ENCODE results near the gene PLIN5.

Gene PLIN5

DNA sequence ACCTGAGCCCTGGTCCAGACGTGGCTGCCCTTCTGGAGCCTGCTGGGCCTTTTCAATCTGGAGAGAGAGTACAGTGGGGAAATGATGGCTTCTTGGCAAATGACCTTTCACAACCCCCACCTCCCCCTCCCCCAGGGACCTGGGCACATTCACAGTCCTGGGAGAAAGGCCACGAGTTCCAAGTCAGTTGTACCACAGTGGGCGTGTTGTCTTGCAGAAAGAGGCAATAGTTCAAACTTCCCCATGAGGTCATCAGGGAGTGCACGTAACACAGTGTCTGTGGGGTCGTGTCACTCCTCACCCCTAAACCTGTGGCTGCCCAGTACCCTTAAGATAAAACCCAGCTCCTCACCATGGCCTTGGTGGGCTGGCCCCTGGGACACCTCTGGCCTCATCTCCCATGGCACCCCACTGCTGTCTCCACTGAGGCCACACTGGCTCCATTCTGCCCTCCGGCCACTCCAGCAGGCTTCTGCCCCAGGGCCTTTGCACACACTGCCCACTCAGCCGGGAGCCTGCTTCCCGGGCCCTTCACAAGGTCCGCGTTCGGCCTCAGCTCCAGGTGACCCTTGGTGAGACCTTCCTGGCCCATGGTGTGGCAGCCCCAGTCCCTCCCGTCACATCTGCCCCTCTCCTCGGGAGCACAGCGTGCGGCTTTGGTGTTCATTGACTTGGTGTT is 30.0 kb downstream of the PLIN5 start:
- DNase-seq (ENCODE audit: low spot score) = no peak

DNA sequence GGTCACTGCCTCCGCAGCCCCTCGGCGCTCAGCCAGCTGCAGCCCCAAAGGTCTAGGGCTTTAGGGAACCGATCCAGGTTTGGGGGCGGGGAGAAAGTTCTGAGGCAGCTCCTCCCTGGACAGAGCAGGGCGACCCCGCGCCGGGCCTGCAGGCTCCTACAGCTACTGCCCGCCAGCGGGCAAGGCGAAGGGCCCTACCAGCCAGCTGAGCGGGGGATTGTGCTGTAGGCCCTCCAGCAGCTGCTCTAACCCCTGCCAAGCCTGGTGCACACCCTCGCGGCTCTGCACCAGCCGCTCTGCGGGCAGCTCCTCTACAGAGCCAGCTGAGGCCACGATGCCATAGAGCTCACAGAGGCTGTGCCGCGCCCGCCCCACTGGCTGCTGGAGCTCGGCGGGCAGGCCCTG is 30.7 kb downstream of the PLIN5 start:
- DNase-seq (ENCODE audit: low spot score) = no peak

DNA sequence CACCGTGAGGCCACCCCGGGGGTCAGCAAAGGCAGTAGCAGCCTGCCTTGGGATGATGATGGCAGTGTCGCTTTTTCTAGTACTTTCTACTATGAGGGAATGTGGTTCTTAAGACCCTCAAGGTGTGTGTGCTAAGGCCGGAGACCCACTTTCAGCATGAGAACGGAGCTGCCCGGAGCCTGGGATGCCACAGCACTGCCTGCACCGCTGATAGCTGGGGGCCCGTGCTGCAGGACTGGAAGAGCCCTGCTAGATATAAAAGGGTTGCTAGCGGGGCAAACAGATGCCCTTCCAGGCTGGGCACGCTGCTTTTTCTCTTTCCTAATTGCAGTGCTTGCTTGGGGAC is 31.2 kb downstream of the PLIN5 start:
- no peak for DNase-seq (ENCODE audit: low spot score)

DNA sequence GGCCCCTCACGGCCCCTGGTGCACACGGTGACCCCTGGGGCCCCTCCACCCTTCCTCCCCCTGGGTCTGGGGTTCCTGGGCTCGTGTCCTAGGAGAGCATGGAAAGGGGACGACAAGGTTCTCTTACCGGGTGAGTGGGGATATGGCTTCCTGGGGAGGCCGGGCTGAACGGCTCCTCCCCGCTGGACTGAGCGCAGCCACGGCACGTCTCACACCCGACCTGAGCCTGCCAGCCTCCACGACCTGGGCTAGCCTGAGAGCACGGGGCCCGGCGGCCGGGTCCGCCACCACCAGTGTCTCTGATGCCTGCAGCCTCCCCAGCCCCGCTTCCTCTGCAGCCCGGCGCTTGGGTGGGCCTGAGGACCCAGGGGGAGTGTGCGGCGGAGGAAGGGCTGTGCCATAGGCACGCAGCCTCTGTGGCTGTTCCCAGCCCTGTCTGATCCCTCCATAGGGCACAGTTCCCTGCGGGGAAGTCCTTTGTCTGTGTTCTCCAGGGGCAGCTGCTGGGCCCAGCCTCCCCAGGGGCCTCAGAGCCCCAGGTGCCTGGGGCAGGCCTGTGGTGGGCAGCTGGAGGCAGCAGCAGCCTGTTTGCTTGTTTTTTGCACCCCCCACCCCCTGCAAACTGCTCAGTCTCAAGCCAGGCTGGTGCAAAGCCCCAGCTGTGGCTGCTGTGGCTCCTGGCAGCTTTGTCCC is 31.7 kb downstream of the PLIN5 start:
- no peak for DNase-seq (ENCODE audit: low spot score)

DNA sequence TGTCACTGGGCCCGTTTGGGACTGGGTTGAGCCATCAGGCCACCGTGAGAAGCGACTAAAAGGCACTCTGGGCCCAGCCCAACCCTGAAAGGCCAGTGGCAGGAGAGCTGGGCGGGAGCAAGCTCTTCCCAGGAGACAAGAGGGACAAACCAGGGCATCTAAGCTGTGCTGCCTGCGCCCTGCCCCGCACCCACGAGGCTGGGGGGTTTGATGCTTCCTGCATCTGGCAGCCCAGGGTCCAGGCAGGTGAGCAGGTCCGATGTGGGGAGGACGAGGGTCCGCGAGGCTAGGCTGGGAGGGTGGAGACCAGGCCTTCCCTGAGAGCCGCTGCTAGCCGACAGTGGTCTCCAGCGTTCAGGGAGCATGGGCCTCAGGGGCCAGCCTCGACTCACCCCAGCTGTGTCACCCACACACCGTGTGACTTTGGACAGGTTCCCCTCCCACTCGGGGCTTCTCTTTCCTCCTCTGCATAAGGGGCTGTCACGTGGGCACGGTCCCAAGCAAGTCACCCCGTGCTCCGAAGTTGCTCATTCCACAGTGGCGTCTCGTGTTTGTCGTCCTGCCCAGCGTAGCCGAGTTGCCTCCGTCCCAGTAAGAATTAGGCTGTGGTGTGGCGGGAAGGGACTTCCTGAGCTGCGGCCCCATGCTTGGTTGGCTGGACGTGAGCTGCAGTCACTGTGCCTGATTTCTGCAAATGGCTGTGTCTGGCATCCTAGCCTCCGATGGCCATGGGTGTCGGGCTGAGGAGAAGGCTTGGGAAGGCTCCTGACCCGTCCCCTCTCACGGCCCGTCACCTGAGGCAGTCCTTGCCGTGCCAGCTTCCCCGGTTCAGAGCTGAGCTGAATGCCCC is 32.5 kb downstream of the PLIN5 start:
- no peak for DNase-seq (ENCODE audit: low spot score)

DNA sequence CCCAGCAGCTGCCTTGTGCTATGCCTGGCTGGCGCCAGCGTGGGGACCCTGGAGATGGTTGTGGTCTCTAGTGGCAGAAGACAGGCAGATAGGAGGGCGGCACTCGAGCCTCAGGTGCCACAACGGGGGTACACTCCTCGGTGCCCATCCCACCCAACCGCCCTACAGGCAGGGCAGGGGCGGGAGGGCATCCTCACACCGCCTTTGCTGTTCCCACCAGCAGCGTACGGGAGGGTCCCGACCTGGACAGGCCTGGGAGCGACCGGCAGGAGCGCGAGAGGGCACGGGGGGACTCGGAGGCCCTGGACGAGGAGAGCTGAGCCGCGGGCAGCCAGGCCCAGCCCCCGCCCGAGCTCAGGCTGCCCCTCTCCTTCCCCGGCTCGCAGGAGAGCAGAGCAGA is 33.3 kb downstream of the PLIN5 start:
- no peak for DNase-seq (ENCODE audit: low spot score)

DNA sequence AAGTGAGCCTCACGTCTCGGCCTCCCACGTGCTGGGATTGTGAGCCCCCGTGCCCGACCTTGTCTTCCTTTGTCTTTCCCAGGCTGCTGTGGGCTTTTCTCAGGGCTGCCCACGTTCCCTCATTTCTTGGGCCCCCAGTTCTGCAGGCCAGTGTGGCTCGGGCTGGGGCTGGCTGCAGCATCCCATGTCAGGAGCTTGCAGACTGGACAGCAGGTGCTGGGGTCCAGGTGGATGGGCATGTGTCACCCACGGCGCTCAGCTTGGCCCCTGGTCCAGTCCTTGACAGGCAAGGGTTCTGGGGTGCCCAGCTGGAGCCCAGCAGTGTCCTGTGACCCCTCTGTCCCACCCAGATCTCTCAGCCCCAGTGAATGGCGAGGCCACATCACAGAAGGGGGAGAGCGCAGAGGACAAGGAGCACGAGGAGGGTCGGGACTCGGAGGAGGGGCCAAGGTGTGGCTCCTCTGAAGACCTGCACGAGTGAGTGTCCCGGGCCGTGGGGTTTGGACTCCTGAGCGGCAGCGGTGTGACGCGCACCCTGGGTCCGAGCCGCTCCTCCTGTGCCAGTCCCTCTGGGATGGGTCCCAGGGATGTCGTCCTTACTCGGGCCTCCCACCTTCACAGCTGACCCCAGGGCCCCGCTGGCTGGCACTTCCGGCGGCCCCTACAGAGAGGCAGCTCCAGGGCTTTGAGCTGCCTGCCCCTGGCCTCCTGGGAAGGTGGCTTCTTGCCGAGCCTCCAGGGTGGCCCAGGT is 34.0 kb downstream of the PLIN5 start:
- DNase-seq (ENCODE audit: low spot score) = no peak

DNA sequence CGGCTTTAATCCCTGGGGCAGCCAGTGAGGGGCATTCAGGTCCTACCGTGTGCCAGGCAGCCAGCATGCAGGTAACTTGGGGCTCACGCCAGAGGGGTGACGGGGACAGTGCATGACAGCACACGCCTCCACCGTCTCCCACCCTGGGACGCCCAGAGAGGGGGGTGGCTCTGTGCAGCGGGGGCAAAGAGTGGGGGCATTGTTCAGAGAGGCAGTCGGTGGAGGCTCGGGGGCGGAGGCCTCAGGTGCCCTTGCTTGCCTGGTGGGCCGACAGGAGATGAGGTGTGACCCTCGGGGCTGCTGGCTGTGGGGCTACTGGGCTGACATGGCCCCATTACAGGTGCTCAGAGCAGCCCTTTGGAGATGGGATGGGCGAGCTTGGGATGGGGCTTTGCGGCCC is 35.2 kb downstream of the PLIN5 start:
- DNase-seq (ENCODE audit: low spot score) = no peak

DNA sequence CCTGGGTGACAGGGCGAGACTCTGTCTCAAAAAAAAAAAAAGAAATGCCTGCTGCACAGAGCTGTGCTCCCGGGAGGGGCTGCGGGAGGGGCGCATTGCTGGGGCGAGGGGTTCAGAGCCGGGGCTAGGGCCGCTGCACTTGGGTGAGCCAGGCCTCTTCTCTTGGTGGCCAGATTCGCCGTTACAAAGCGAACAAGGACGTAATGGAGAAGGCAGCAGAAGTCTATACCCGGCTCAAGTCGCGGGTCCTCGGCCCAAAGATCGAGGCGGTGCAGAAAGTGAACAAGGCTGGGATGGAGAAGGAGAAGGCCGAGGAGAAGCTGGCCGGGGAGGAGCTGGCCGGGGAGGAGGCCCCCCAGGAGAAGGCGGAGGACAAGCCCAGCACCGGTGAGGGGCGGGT is 35.7 kb downstream of the PLIN5 start:
- no peak for DNase-seq (ENCODE audit: low spot score)

DNA sequence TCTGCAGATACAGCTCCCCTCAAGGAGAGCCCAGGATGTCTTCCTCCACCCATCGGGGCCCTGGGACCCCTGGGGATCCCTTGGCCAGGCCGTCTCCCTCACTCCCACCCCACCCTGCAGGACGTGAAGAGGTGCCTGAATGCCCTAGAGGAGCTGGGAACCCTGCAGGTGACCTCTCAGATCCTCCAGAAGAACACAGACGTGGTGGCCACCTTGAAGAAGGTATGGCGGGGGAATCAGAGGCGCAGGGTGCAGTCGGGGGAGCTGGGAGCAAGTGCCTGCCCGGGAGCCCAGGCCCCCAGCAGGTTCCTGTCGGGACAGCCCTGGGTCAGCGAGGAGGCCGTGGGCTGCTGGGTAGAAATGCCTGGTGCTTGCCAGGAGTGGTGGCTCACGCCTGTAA is 36.3 kb downstream of the PLIN5 start:
- DNase-seq (ENCODE audit: low spot score) = no peak

DNA sequence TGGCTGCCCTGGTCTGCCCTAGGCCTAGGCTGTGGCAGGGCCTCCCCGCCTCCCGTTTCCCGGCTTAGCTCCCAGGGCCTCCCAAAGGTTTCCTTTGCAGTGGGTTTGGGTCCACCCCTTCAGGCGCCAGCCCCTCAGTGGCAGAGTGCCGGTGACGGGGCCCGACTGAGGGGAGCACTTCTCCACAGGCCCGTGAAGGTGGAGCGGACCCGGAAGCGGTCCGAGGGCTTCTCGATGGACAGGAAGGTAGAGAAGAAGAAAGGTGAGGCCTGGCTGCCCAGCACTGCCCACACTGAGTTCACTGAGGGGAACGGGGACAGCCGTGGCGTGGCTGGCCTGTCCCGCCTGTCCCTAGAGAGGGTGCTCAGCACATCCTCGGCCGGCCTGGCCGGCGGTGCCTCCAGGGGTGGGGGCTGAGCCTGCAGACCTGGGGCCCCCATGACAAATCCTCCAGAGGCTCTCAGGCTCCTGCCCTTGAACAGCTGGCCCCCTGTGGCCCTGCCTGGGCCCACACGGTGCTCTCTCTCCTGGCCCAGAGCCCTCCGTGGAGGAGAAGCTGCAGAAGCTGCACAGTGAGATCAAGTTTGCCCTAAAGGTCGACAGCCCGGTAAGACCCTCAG is 37.1 kb downstream of the PLIN5 start:
- DNase-seq (ENCODE audit: low spot score) = no peak

DNA sequence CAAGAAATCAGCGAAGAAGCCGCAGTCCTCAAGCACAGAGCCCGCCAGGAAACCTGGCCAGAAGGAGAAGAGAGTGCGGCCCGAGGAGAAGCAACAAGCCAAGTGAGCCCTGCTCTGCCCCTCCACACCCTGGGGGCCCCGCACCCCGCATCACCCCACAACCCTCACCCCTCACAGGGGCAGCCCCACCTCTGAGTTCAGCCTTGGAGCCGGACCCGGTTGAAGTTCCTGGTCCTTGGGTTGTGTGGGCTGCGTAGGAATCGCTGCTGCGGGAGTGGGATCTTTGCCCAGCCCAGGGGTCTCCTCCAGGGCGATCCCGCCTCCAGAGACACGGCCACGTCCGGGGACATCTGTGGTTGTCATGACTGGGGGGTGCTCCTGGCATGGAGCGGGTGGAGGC is 38.7 kb downstream of the PLIN5 start:
- DNase-seq (ENCODE audit: low spot score) = no peak

DNA sequence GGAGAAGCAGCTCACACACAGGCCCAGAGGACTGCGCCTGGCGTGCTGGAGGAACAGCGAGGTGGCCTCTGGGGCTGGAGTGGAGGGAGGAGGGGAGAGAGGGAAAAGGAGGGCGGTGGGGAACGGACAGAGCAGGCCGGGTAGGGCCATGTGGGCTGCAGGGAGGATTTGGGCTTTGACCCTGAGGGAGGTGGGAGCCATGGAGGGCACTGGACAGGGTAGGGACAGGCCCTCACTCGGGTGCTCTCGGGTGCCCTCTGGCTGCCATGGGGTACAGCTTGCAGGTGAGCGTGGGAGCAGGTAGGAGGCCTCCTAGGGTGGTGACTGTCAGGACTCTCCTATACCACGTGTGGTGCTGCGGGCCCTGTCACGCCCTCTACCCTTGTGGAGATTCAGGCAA is 39.6 kb downstream of the PLIN5 start:
- DNase-seq (ENCODE audit: low spot score) = no peak

DNA sequence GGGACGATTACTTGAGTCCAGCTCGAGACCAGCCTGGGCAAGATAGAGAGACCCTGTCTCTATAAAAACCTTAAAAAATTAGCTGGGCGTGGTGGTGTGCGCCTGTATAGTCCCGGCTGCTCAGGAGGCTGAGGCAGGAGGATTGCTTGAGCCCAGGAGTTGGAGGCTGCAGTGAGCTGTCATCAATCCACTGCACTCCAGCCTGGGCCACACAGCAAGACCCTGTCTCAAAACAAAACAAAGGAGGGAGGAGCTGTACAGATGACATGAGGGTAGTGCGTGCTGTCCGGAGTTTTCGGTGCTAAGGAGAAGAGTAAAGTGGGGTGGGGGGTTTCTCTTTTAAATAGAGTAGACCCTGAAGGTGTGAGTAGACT is 40.3 kb downstream of the PLIN5 start:
- no peak for DNase-seq (ENCODE audit: low spot score)

DNA sequence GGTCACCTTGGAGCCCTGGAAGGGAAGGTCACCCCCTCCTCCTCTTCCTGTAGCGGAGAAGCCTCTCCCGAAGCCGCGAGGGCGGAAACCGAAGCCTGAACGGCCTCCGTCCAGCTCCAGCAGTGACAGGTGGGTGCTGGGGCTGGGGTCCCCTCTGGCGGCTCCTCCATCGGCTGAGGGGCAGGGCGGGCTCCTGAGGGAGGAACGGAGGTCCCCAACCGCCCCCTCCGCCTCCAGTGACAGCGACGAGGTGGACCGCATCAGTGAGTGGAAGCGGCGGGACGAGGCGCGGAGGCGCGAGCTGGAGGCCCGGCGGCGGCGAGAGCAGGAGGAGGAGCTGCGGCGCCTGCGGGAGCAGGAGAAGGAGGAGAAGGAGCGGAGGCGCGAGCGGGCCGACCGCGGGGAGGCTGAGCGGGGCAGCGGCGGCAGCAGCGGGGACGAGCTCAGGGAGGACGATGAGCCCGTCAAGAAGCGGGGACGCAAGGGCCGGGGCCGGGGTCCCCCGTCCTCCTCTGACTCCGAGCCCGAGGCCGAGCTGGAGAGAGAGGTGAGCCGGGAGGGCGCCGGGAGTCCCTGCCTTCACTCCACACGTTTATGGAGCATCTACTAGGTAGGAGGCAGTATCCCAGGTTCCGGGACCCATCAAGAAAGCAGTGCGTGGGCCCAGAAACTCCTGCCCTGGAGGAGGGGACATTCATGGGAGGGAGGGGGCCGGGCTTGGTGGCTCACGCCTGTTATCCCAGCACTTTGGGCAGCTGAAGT is 40.9 kb downstream of the PLIN5 start:
- no peak for DNase-seq (ENCODE audit: low spot score)

DNA sequence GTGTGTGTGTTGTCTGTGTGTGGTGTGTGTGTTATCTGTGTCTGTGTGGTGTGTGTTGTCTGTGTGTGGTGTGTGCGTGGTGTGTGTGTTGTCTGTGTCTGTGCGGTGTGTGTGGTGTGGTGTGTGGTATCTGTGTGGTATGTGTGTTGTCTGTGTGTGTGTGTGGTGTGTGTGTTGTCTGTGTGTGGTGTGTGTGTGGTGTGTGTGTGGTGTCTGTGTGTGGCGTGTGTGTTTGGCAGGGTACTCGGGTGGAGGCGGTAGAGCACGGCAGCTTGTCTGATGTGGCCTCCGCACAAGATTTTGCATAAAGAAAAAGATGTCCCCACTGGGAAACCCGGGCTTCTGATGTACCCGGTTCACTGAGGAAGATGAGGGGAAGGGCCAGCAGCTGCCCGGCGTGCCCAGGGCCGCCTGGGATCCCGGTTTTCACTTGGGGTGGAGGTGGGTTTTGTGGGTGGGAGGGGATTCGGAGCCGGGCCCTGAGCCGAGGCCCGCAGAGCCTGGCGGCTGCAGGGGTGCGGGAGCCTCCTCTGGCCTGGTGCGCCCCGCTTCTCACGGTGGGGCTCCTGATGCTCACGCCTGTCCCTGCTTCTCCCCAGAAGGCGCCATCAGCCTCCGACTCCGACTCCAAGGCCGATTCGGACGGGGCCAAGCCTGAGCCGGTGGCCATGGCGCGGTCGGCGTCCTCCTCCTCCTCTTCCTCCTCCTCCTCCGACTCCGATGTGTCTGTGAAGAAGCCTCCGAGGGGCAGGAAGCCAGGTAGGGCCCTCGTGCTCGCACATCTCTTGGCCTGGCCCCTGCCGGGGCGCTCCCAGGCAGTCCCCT is 41.7 kb downstream of the PLIN5 start:
- DNase-seq (ENCODE audit: low spot score) = no peak

DNA sequence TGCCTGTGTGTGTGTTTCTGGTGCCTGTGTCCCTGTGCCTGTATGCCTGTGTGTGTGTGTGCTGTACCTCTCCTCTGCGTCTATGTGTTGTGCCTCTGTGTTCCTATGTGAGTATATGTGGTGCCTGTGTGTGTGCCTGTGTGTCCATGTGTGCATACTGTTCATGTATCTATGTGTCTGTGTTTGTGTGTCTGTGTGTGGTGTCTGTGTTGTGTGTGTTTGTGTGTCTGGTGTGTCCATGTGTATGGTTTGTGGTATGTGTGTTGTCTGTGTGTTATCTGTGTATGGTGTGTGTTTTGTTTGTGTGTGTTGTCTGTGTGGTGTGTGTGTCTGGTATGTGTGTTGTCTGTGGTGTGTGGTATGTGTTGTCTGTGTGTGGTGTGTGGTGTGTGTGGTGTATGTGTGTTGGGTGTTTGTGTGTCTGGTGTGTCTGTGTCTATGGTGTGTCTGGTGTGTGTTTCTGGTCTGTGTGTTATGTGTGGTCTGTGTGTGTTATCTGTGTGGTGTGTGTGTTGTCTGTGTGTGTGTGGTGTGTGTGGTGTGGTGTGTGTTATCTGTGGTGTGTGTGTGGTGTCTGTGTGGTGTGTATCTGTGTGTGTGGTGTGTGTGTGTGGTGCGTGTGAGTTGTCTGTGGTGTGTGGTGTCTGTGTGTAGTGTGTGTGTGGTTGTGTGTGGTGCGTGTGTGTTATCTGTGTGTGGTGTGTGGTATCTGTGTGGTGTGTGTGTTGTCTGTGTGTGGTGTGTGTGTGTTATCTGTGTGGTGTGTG is 42.5 kb downstream of the PLIN5 start:
- DNase-seq (ENCODE audit: low spot score) = no peak

DNA sequence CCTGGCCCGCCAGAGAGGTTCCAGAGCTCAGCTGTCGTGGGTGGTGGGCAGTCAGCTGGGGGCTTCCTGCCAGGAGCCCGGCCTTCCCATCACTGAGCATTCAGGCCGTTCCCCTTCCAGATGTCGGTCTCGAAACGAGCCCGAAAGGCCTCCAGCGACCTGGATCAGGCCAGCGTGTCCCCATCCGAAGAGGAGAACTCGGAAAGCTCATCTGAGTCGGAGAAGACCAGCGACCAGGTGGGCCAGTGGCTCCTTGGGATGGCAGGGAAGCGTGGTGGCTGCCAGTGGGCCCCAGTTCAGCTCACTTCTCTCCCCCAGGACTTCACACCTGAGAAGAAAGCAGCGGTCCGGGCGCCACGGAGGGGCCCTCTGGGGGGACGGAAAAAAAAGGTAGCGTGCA is 43.6 kb downstream of the PLIN5 start:
- no peak for DNase-seq (ENCODE audit: low spot score)

DNA sequence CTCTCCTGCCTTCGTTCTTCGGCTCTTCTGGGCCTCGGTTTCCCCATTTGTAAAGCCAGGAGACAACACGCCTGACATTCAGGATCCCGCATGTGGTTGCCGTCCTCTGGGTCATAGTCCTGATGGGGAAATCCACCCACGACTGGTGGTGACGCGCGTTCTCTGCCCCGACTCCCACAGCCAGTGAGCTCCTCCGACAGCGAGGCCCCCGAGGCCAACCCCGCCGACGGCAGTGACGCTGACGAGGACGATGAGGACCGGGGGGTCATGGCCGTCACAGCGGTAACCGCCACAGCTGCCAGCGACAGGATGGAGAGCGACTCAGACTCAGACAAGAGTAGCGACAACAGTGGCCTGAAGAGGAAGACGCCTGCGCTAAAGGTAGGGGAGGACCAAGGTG is 46.5 kb downstream of the PLIN5 start:
- DNase-seq (ENCODE audit: low spot score) = no peak

DNA sequence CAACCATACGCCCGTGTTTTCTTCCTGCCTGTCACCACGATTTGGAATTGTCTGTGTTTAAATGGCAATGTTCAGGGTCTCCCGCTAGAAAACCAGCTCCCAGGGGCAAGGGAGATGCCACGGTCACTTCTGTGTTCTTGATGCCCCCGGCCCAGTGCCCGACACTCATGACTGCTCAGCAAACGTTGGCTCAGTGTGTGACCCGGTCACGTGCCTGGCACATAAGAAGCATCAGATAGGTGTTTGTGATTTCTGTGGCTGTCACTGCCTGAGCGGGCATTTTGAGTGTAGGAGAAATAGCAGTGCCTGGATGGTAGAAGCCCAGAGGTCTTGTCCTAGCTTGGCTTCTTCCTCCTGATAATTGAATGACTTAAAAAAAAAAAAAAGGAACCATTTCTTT is 47.5 kb downstream of the PLIN5 start:
- DNase-seq (ENCODE audit: low spot score) = no peak
